IMR-90 (cell line): ENCODE measurements around the gene ACSS3.

Source experiments
- BHLHE40 ChIP-seq: fragments of 150-350 bp; IDR thresholded peaks from 2 replicates; pipeline ENCODE4 v1.6.1; 2016; ENCODE audit warnings: mild to moderate bottlenecking, low read depth, low read length
- CEBPB ChIP-seq: IDR thresholded peaks from 2 replicates; pipeline ENCODE4 v1.6.1; 2012; ENCODE audit warnings: low read depth, low read length, improper control_type of control experiment
- CTCF ChIP-seq: conservative IDR thresholded peaks from 2 replicates; pipeline ENCODE4 v1.5.1; 2012; ENCODE audit warnings: mild to moderate bottlenecking, low read depth, low read length, improper control_type of control experiment
- MAFK ChIP-seq: IDR thresholded peaks from 2 replicates; pipeline ENCODE4 v1.6.1; 2012; ENCODE audit warnings: low read depth, low read length, improper control_type of control experiment
- MAZ ChIP-seq: IDR thresholded peaks from 2 replicates; pipeline ENCODE4 v1.6.1; 2012; ENCODE audit warnings: low read depth, mild to moderate bottlenecking, low read length, improper control_type of control experiment, moderate library complexity, borderline replicate concordance
- MXI1 ChIP-seq: IDR thresholded peaks from 2 replicates; pipeline ENCODE4 v1.6.1; 2012; ENCODE audit warnings: low read depth, mild to moderate bottlenecking, low read length, moderate library complexity, borderline replicate concordance
- NFE2L2 ChIP-seq: fragments of 150-350 bp; IDR thresholded peaks from 2 replicates; pipeline ENCODE4 v1.6.1; 2016; ENCODE audit warnings: low read depth, mild to moderate bottlenecking, low read length
- POLR2A ChIP-seq: IDR thresholded peaks from 2 replicates; pipeline ENCODE4 v1.6.1; 2012; ENCODE audit warnings: mild to moderate bottlenecking, low read depth, low read length
- RAD21 ChIP-seq: IDR thresholded peaks from 2 replicates; pipeline ENCODE4 v1.6.1; 2012; ENCODE audit warnings: low read length, improper control_type of control experiment
- RCOR1 ChIP-seq: IDR thresholded peaks from 2 replicates; pipeline ENCODE4 v1.6.1; 2012; ENCODE audit warnings: mild to moderate bottlenecking, low read length, improper control_type of control experiment; ENCODE audit not compliant: insufficient replicate concordance
- SMC3 ChIP-seq: fragments of 150-350 bp; IDR thresholded peaks from 2 replicates; pipeline ENCODE4 v1.6.1; 2016; ENCODE audit warnings: low read depth, mild to moderate bottlenecking, antibody characterized with exemption, low read length, moderate library complexity
- USF2 ChIP-seq: fragments of 150-350 bp; IDR thresholded peaks from 2 replicates; pipeline ENCODE4 v1.6.1; 2017; ENCODE audit warnings: mild to moderate bottlenecking, antibody characterized with exemption, low read length, low read depth

- TF ChIP-seq CEBPB (no peak), CTCF (no peak), SMC3 (no peak), POLR2A (no peak), USF2 (no peak), NFE2L2 (no peak), RCOR1 (no peak), BHLHE40 (no peak), MAZ (no peak), MAFK (no peak), RAD21 (no peak), MXI1 (no peak)
These were observed 145.1 kb downstream of the ACSS3 start for GRCh38 chr12:81222846-81223592.
